ENCODE measurements around the gene RHOT1. TPM values are rescaled to one million over a fixed set of nuclear protein-coding genes. Genes with fewer than 3 reads are reported as not detected.
"Not testable (repeated sequence)": the region's sequence is repeated elsewhere in the genome, so short reads cannot be mapped to it uniquely, and the experiment has no call there.

RHOT1 gene
- total RNA-seq, 1 donor from 2014 or later: 64.1 TPM

DNA sequence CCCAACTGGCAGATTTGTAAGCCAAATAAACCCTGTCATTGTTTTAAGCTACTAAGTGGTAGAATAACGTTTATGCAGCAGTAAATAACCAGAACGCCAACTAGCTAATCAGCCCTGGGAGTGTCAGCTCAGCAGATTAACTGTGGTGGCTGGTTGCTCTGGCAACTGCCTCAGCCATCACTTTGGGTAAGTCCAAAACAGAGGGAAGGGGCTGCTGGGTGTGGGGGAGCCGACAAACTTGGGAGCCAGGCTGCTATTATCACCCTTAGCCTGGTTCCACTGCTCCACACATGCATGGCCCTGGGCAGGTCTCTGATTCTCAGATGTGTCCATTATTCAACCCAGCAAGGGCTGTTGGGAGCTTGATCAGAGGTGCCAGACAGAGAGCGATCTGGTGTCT is 22.2 kb upstream of the RHOT1 start:
- ATAC-seq (no peak), DNase-seq (ENCODE audit: missing footprints) (no peak)
- intact Hi-C loops (cut with DNase I): no loop called here

- no peak for DNase-seq (ENCODE audit: missing footprints)
- intact Hi-C loops (cut with DNase I): no loop called here
- no peak for ATAC-seq
These were observed 21.6 kb upstream of the RHOT1 start for GRCh38 chr17:32120716-32121115.

GRCh38 chr17:32123782-32124181 is 18.5 kb upstream of the RHOT1 start:
- ATAC-seq: no peak
- intact Hi-C loops (cut with DNase I): no loop called here
- no peak for DNase-seq (ENCODE audit: missing footprints)

GRCh38 chr17:32124985-32125847 is 17.1 kb upstream of the RHOT1 start:
- no peak for ATAC-seq
- intact Hi-C loops (cut with DNase I): no loop called here
- no peak for DNase-seq (ENCODE audit: missing footprints)

DNA sequence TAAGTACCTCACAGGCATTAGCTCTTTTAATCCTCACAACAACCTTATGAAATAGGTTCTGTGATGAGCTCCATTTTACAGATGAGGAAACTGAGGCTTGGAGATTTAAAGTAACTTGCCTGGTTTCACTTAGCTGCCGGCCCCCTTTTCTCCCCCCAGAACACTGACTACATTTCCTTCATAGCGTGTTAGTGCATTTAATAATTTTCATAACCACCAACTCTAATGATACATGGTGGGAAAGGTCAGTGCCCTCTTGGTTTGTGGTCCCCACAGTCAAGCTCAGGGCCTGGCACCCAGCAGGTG is 16.5 kb upstream of the RHOT1 start:
- DNase-seq (ENCODE audit: missing footprints): no peak
- intact Hi-C loops (cut with DNase I): no loop called here
- no peak for ATAC-seq

DNA sequence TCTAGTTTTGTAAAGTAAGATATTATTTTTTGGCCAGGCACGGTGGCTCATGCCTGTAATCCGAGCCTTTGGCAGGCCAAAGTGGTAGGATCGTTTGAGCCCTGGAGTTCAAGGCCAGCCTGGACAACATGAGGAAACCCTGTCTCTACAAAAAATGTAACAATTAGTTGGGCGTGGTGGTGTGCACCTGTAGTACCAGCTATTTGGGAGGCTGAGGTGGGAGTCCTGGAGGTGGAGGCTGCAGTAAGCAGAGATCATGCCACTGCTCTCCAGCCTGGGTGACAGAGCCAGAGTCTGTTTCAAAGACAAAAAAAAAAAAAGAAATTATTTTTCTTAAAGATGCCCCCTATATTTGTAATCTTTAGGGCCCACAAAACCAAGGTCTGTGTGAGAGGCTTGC is 16.0 kb upstream of the RHOT1 start:
- ATAC-seq (no peak), DNase-seq (ENCODE audit: missing footprints) (no peak)
- intact Hi-C loops (cut with DNase I): no loop called here

GRCh38 chr17:32126746-32127145 is 15.6 kb upstream of the RHOT1 start:
- intact Hi-C loops (cut with DNase I): no loop called here
- DNase-seq (ENCODE audit: missing footprints): no peak
- ATAC-seq: no peak

DNA sequence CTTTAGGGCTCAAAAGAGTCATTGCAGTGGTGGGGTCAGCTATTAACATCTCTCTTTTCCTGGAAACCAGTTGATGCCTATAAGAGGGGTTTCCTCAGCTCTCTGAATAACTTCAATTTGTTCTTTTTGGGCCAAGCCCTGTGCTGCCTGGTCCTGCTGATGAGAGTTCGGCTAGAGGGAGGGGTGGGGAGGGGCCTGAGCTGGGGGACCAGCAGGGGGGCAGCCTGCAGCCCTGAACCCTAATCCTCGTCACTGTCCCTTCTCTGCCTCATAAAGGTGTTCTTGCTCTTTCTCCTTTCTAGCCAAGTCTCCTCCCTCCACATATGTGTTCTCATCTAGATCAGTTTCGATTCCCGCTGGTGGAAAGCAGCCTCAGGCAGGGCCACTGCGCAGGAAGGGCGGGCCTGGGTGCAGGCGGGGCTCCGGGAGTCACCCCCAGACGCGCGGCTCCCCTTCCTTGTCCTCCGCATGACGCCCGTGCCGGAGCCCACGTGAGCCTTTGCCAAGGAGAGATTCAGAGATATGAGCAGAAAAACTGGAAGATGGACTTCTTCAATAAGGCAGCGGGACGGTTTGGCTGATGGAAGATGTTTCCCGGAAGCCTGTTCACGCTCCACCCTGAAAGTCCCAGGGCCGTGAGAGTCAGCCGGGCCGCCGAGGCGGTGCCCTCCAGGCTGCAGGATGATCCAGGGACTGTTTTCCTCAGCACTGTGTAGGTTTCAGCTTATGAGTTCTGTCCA is 15.0 kb upstream of the RHOT1 start:
- DNase-seq (ENCODE audit: missing footprints) (peak; percentile 94), ATAC-seq (peak; percentile 96)
- intact Hi-C loops (cut with DNase I): no loop called here

DNA sequence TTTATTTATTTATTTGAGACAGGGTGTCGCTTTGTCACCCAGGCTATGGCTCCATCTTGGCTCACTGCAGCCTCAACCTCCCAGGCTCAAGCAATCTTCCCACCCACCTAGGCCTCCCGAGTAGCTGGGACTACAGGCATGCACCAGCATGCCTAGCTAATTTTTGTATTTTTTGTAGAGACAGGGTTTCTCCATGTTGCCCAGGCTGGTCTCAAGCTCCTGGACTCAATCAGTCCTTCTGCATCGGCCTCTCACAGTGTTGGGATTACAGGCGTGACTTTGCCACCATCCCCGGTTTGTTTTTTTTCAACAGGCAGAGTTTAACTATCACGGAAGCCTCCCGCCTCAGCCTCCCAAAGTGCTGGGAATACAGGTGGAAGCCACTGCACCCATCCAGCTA is 13.8 kb upstream of the RHOT1 start:
- DNase-seq (ENCODE audit: missing footprints); ATAC-seq; intact Hi-C loops (cut with DNase I): not testable (repeated sequence)

GRCh38 chr17:32135497-32136117 is 6.7 kb upstream of the RHOT1 start:
- intact Hi-C loops (cut with DNase I); ATAC-seq: not testable (repeated sequence)

GRCh38 chr17:32136856-32137255 is 5.4 kb upstream of the RHOT1 start:
- no peak for DNase-seq (ENCODE audit: missing footprints)
- intact Hi-C loops (cut with DNase I): no loop called here
- no peak for ATAC-seq

More at GRCh38 chr17:32135497-32136117, 6.7 kb upstream of the RHOT1 start:
- DNase-seq (ENCODE audit: missing footprints): not testable (repeated sequence)

DNA sequence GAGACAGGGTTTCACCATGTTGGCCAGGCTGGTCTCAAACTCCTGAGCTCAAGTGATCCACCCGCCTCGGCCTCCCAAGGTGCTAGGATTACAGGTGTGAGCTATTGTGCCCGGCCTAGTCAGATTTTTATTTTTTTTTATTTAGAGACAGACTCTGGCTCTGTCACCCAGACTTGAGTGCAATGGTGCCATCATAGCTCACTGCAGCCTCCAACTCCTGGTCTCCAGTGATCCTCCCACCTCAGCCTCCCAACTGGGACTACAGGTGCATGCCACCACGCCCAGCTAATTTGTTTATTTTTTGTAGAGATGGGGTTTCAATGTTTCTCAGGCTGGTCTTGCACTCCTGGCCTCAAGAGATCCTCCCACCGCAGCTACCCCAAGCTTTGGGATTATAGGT is 2.8 kb upstream of the RHOT1 start:
- not testable (repeated sequence) for ATAC-seq; DNase-seq (ENCODE audit: missing footprints)
- intact Hi-C loops (cut with DNase I): loop anchor here (1.0 kb wide), 1 partner anchor 132 kb away; the partner anchor contains the start of gene LRRC37B

- ATAC-seq: peak; percentile 74
- DNase-seq (ENCODE audit: missing footprints): no peak
- intact Hi-C loops (cut with DNase I): no loop called here
These were observed 1.0 kb upstream of the RHOT1 start for GRCh38 chr17:32141258-32141657.

DNA sequence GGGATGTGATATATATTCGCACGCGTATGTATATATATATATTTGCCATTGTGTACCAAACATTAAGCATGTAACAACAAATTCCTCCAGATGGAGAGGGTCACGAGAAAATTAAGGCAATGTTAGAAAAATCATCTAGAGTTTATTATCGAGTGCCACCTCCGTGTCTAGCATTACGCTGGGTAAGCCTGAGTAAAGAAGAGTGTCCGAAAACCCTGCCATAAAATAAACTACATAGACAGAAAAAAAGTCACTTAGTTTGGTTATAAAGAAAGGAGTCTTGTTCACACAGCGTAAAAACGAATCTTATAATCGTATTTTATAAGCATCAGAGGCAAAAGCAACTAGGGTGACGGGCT is 644 bp upstream of the RHOT1 start:
- no peak for ATAC-seq
- intact Hi-C loops (cut with DNase I): no loop called here
- DNase-seq (ENCODE audit: missing footprints): no peak

DNA sequence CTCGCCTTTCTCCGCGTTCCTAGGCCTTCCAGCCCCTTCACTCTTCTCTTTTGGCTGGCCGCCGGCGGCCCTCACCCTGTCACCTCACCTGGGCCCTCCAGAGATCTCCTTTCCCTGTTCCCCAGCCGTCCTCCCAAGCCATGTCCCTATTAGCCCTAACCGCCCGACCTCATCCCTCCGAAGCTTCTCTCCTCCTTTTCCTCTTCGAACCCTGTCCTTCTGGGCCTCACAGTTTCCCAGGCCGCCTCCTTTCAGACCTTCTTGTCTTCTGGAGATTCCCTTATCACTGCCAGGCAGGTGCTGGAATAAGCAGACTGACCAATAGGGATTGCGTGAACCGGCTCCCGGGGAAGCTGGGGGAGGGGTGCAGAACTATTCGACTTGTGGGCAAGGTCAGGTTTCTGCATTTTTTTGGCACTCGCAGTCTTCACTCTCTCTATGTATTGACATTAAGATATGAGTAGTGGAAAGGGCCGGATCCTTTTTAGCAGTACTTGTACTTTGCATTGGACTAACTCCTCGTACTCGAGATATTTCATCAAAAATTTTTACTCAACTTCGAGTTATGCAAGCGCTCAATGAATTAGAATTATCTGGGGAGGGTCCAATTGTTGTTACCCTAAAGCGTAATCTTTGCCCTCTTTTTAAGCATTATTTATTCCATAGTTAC is 690 bp downstream of the RHOT1 start:
- no peak for DNase-seq (ENCODE audit: missing footprints)

DNA sequence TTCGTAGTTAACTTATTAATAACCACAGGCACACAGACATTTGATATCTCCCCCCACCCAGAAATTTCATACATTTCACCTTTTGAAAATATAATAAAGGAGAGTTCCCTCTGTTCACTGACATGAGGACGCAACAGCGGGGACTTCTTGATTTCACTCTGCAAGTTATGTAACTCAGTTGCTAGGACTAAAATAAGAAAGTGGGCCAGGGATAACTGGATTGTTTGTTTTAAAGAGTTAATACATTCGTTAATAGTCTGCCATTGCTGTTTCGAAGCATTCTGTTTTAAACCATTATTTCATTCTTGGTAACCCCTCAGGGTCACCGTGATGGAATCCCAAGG is 1.2 kb downstream of the RHOT1 start:
- DNase-seq (ENCODE audit: missing footprints) (no peak), ATAC-seq (no peak)
- intact Hi-C loops (cut with DNase I): no loop called here

More for the DNA sequence above, 690 bp downstream of the RHOT1 start:
- ATAC-seq: peak; percentile 51
- intact Hi-C loops (cut with DNase I): no loop called here

GRCh38 chr17:32144442-32144841 is 2.1 kb downstream of the RHOT1 start:
- DNase-seq (ENCODE audit: missing footprints); ATAC-seq; intact Hi-C loops (cut with DNase I): not testable (repeated sequence)

DNA sequence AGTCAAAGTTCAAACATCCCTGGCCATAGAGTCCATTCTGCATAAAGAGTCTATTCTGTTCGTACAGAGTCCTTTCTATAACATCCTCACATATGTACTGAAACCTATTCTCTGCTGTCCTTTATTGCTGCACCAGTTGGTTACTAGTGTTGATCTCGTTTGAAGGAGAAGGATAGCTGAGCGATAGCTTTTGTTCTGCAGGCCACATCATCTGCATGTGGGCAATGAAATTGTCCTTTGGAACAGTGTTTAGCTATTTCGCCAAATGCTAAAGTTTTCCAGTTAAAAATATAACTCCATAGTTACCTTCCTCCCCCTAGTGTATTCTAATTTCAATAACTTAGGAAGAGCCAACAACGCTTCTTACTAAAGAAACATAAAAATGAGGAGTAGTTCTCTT is 6.0 kb downstream of the RHOT1 start:
- intact Hi-C loops (cut with DNase I): no loop called here
- DNase-seq (ENCODE audit: missing footprints) (no peak), ATAC-seq (no peak)

GRCh38 chr17:32150358-32150757 is 8.1 kb downstream of the RHOT1 start:
- DNase-seq (ENCODE audit: missing footprints) (no peak), ATAC-seq (no peak)
- intact Hi-C loops (cut with DNase I): no loop called here
